ENCODE results near the gene PRAF2. TPM values are rescaled to one million over a fixed set of nuclear protein-coding genes. Genes with fewer than 3 reads are reported as not detected.
A peak's percentile ranks its signal among the peaks of the same experiment; 100 is the strongest.

PRAF2 gene
- total RNA-seq, 1 donor from 2014 or later = 12.5 TPM

DNA sequence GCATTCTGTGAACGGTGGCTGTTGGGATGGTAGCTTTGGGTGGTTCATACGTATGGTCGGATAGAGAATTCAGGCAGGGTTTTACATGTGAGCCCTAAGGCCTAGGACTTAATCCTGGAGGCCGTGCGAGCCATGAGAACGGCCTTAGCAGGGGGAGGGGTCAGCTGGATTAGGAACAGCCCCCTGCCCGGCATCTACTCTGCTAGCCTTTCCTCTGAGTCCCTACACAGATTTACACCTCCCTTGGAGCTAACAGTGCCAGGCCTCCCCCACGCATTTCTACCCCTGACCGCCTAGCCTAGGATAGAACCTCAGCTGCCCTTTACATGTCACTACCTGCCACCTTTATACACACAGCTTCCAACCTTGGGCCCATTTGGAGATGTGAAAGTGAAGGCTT, 7.1 kb downstream of the PRAF2 start:
- no peak overlapping the region for H3K4me3 Mint-ChIP-seq
- H3K4me1 Mint-ChIP-seq = no peaks in the 10 kb centered on the region
- H3K27ac Mint-ChIP-seq = no peak overlapping the region
- DNase-seq = no peak
- intact Hi-C loops (cut with micrococcal nuclease) = no loop called here
- H3K9me3 Mint-ChIP-seq = no peaks in the 10 kb centered on the region
- H3K36me3 Mint-ChIP-seq (ENCODE audit: low read depth) = no peaks in the 10 kb centered on the region
- H3K27me3 Mint-ChIP-seq = no peaks in the 10 kb centered on the region

DNA sequence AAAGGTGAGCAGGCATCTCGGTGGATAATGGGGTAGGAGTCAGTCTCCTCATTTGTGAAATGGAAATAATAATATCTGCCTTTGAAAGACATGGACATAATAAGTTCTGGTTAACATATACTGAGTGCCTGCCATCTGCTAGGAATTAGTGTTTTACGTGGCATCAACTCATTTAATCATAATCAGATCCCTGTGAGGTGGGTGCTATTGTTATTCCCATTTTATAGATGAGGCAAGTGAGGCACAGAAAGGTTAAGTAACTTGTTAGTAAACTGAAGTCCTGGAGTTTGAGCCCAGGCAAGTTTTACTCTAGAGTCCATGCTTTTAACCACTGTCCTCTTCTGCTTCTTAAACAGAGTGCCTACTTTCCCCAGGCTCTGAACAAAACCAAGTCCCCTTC, 7.5 kb downstream of the PRAF2 start:
- no peak for DNase-seq
- Mint-ChIP-seq H3K9me3 (no peaks in the 10 kb centered on the region), H3K4me3 (no peak overlapping the region), H3K36me3 (ENCODE audit: low read depth) (no peaks in the 10 kb centered on the region), H3K27ac (no peak overlapping the region), H3K4me1 (no peaks in the 10 kb centered on the region), H3K27me3 (no peaks in the 10 kb centered on the region)
- intact Hi-C loops (cut with micrococcal nuclease) = no loop called here

DNA sequence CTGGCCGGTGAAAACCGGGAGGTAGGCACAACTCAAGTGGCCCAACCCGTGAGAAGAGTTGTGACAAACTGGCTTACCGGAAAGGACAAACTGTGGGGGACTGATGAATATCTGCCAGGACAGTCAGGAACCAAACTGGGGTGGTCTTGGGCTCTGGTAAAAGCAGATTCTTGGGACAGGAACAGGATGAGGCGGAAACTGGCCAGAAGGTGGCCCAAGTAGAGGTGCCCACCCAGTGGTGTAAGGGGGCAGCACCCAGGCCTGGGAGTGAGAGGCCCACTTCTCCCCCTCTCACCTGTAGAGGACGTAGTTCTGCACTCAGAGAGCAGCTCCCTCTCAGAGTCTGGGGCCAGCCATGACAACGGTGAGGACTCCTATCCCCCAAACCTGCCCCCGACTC, 9.1 kb downstream of the PRAF2 start:
- Mint-ChIP-seq H3K36me3 (ENCODE audit: low read depth) (no peaks in the 10 kb centered on the region), H3K4me3 (no peak overlapping the region), H3K9me3 (no peaks in the 10 kb centered on the region), H3K27me3 (no peaks in the 10 kb centered on the region), H3K27ac (no peak overlapping the region), H3K4me1 (no peaks in the 10 kb centered on the region)
- intact Hi-C loops (cut with micrococcal nuclease) = no loop called here
- no peak for DNase-seq

DNA sequence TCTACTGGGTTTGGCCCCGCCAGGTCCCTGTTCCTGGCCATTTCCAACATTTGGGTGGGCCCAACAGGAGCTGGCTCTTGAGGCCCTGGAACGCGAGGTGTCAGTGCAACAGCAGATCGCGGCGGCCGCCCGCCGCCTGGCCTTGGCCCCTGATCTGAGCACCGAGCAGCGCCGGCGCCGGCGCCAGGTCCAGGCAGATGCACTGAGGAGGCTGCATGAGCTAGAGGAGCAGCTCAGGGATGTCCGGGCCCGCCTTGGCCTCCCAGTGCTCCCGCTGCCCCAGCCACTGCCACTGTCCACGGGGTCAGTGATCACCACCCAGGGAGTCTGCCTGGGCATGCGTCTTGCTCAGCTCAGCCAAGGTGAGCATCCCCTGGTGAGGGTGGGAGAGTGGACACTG, 9.5 kb downstream of the PRAF2 start:
- no peaks in the 10 kb centered on the region for H3K36me3 Mint-ChIP-seq (ENCODE audit: low read depth)
- intact Hi-C loops (cut with micrococcal nuclease) = no loop called here
- no peak for DNase-seq
- H3K9me3 Mint-ChIP-seq = no peaks in the 10 kb centered on the region
- no peaks in the 10 kb centered on the region for H3K4me1 Mint-ChIP-seq
- H3K27ac Mint-ChIP-seq = no peak overlapping the region
- no peak overlapping the region for H3K4me3 Mint-ChIP-seq
- no peaks in the 10 kb centered on the region for H3K27me3 Mint-ChIP-seq

DNA sequence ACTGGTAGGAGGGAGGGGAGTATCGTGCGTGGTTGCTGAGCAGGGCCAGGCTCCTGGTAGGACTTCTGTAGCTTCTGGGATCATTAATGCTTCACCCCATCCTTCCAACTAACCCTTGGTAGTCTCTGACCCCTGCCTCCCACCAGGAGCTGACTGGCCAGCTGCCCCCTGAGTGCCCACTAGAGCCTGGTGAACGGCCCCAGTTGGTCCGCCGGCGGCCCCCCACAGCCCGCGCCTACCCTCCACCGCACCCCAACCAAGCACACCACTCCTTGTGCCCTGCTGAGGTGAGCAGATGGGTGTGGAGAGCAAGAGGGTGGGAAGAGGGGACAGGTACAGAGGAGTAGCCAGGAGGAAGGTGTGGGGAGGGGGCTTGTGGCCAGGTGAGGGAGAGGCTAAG, 10.1 kb downstream of the PRAF2 start:
- intact Hi-C loops (cut with micrococcal nuclease) = no loop called here
- Mint-ChIP-seq H3K36me3 (ENCODE audit: low read depth) (no peaks in the 10 kb centered on the region), H3K4me3 (no peak overlapping the region), H3K27ac (no peak overlapping the region), H3K4me1 (no peaks in the 10 kb centered on the region), H3K27me3 (no peaks in the 10 kb centered on the region), H3K9me3 (no peaks in the 10 kb centered on the region)
- DNase-seq = no peak

DNA sequence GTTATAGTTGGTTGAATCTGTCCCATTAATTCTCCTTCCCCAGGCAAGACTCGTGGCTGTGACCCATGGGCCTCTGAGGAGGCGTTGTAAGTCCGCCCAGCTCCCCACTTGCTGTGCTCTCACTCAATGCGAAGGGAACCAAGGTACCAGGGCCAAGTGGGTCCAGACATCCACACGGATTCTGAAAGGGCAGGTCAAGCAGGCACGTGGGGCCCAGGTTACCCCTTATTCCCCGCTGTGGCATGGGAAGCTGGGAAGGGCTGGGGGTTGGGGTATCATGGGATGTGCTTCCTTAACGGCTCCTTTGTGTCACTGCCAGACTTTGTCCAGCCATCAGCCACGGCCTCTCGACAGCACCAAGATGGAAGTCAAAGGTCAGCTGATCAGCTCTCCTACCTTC, 11.9 kb downstream of the PRAF2 start:
- Mint-ChIP-seq H3K4me3 (no peak overlapping the region), H3K4me1 (no peaks in the 10 kb centered on the region), H3K27ac (no peak overlapping the region), H3K9me3 (no peaks in the 10 kb centered on the region), H3K36me3 (ENCODE audit: low read depth) (no peaks in the 10 kb centered on the region), H3K27me3 (no peaks in the 10 kb centered on the region)
- intact Hi-C loops (cut with micrococcal nuclease) = no loop called here
- no peak for DNase-seq

DNA sequence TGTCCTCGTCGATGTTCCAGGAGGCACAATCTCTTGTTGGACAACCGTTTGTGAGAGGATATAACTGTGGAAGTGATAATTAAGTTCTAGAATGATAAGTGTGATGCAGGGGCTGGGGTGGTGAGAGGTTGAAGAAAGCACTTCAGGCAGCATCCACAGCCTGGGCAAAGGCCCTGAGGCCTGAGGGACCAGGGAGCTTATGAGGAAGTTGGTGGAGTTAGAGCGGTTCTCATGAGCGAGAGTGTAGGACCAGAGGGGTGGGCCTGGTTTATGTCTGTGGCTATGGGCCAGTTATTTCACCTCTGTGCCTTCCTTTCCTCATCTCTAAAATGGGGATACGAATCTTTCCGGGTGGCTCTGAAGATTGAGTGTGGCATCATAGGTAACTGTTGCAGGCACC, 12.3 kb downstream of the PRAF2 start:
- no peak overlapping the region for H3K4me3 Mint-ChIP-seq
- no peak overlapping the region for H3K27ac Mint-ChIP-seq

DNA sequence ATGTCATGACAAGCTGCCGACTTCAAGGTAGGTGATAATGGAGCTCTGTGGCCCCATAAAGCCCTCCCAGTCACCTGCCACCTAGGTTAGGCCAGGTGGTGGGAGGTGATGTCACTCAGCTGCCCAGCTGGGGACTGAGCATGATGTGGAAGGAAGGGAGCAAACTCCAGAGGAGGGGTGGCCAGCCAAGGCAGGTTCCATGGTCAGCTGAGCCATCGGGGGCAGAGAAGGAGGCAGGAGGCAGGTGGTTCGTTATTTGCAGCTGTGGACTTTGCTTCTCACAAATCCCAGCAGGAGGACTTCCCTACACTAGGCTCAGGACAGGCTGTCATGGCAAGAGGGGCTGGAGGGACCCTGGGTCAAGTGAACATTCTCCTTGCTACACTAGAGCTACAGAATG, 12.9 kb downstream of the PRAF2 start:
- Mint-ChIP-seq H3K36me3 (ENCODE audit: low read depth) (no peaks in the 10 kb centered on the region), H3K4me1 (no peaks in the 10 kb centered on the region), H3K9me3 (no peaks in the 10 kb centered on the region), H3K4me3 (no peak overlapping the region), H3K27me3 (no peaks in the 10 kb centered on the region), H3K27ac (no peak overlapping the region)
- no peak for DNase-seq
- intact Hi-C loops (cut with micrococcal nuclease) = no loop called here

More for the DNA sequence above, 12.3 kb downstream of the PRAF2 start:
- H3K36me3 Mint-ChIP-seq (ENCODE audit: low read depth) = no peaks in the 10 kb centered on the region
- no peak for DNase-seq
- intact Hi-C loops (cut with micrococcal nuclease) = no loop called here
- no peaks in the 10 kb centered on the region for H3K27me3 Mint-ChIP-seq
- H3K4me1 Mint-ChIP-seq = no peaks in the 10 kb centered on the region
- H3K9me3 Mint-ChIP-seq = no peaks in the 10 kb centered on the region

DNA sequence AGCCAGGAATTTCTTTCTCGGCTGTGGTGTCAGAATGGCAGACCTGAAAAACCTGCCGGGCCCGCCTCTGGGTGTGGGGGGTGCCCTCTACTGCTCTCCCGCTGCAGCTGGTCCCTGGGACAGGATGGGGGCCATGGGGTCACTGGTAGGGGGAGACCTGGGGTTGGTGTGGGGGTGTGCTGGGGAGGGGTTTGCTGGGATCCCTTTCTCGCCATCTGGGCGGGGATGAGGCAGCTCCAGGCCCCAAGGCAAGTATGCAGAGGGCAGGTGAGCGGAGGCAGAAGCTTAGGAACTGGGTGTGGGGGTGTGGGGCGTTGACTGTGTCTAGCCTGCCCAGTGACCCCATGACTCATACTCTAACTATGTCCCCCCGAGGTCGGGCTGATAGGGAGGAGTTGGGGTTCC, 14.1 kb downstream of the PRAF2 start:
- Mint-ChIP-seq H3K36me3 (ENCODE audit: low read depth) (no peaks in the 10 kb centered on the region), H3K27me3 (no peaks in the 10 kb centered on the region), H3K4me3 (no peak overlapping the region), H3K9me3 (no peaks in the 10 kb centered on the region), H3K27ac (no peak overlapping the region), H3K4me1 (peaks cover 5% of the 10 kb centered on the region)
- intact Hi-C loops (cut with micrococcal nuclease) = no loop called here
- no peak for DNase-seq

DNA sequence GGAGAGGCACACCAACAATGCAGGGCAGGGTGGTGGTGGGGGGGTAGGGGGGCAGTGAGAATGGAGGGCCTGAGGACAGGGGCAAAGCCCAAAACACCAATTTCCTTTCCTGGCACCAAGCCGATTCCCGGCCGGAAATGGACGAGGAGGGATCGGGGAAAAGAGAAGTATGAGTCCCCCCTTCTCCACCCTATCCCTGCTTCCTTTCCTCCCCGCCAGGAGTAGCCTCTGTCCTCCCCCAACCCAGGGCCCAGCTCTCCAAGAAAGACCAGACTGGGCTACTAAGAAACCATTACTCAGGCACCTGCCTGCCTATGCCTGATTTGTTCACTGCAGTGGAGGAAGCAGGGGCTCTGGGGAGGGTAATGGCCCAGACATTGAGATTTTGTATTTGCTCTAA, 14.6 kb downstream of the PRAF2 start:
- intact Hi-C loops (cut with micrococcal nuclease) = no loop called here
- peaks cover 10% of the 10 kb centered on the region for H3K4me1 Mint-ChIP-seq
- H3K27me3 Mint-ChIP-seq = no peaks in the 10 kb centered on the region
- H3K9me3 Mint-ChIP-seq = no peaks in the 10 kb centered on the region
- no peaks in the 10 kb centered on the region for H3K36me3 Mint-ChIP-seq (ENCODE audit: low read depth)
- H3K27ac Mint-ChIP-seq = no peak overlapping the region
- no peak overlapping the region for H3K4me3 Mint-ChIP-seq
- no peak for DNase-seq

DNA sequence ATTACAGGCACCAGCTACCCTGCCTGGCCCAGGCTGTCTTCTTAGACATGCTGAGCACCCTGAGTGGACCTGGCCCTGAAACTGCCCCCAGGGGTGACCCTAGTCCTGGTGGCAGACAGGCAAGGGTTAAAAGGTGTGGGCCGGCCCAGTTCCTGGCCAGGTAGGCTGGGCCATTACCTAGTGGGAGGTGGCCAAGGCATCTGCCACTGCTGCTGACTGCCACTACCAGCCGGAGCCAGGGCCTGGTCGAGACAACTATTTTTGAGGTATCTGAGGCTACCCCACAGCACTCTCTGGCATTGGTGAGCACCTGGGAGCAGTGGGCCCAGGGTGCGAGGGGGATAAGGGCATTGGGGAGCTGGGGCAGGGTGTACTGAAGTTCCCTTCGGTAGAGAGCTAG, 15.0 kb downstream of the PRAF2 start, which contains the start of gene CCDC120:
CCDC120 (plus strand) TSS at position 206 of the 400 bp plus-strand sequence. CDS start 3,043 bp downstream, outside the sequence.
- Mint-ChIP-seq H3K9me3 (no peaks in the 10 kb centered on the region), H3K27me3 (no peaks in the 10 kb centered on the region), H3K4me1 (peaks cover 13% of the 10 kb centered on the region), H3K27ac (no peak within 1 kb of the TSS), H3K36me3 (ENCODE audit: low read depth) (no peaks in the 10 kb centered on the region), H3K4me3 (no peak within 1 kb of the TSS)
- DNase-seq = no peak
- intact Hi-C loops (cut with micrococcal nuclease) = no loop called here

DNA sequence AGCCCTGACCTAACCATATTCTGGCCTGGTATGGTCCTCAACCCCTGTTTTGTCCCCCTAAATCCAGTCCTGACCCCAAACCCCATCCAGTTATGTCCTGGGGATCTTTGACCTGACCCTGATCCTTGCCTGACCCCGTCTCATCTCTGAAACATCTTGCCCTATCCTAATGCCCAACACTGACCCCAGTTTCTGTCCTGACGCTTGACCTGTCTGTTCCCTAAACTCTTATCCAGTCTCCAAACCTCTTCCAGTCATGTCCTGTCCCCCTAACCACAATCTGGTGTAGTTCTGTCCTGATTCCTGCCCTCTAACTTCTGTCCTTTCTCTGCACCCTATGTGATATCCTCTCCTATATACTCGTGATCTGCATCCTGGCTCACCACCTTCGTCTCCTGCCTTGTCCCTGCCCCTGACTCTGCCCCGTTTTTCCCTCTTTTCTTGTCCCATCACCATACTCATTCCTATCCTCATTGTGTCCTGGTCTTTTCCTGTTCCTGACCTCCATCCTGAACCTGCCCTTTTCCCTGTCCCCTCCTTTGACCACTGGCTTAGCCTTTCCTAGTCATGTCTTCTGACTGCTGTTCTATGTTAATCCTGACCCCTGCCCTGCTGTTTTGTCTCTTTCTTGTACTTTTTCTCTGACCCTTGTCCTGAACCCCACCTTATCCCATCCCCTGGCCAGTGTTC, 19.6 kb downstream of the PRAF2 start:
- peaks cover 22% of the 10 kb centered on the region for H3K4me1 Mint-ChIP-seq
- H3K36me3 Mint-ChIP-seq (ENCODE audit: low read depth) = no peaks in the 10 kb centered on the region
- intact Hi-C loops (cut with micrococcal nuclease) = loop anchor here (5.0 kb wide), 1 partner anchor 577 kb away; the partner anchor contains the start of gene FTSJ1
- no peak for DNase-seq
- H3K27ac Mint-ChIP-seq = peak overlapping the region; percentile 77
- H3K27me3 Mint-ChIP-seq = peaks cover 2% of the 10 kb centered on the region
- no peaks in the 10 kb centered on the region for H3K9me3 Mint-ChIP-seq
- peak overlapping the region; percentile 81 for H3K4me3 Mint-ChIP-seq

DNA sequence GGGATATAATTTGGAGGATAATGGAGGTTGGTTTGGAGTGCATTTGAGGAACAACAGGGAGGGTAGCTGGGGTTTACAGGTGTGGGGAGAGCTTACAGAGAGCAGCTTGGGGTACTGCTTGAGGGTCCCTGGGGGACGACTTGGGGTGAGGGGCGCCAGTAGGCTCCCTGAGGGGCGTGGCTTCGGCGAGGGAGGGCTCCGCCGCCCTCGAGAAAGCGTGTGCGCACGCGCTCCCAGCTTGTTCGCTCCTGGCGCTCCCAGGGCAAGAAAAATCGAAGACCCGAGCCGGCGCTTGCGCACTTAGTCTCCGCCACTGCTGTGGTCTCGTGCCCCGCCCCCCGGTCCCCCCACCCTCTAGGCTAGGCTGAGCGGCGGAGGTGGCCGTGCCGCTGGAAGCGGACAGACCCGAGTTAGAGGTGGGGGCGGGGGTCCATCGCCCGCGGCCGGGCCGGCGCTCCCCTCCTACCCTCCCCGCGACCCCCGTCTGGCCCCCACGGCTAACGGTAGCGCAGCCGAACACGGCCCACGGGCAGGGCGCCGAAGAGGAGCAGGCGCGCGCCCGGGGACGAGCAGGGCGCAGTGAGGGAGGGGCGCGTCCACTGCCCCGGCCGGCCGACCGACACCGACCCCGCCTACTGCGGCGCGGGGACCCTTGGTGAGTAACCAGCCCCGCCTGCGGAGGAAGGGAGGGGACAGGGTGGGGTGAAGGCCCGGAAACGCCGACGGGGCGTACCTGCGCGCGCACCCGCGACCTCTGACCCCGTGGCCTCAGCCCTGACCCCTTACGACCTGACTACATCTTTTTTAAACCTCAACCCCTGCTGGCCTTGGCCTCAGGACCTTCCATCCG, 20.4 kb downstream of the PRAF2 start:
- Mint-ChIP-seq H3K4me3 (peak overlapping the region; percentile 81), H3K4me1 (peaks cover 22% of the 10 kb centered on the region), H3K9me3 (no peaks in the 10 kb centered on the region), H3K27me3 (peaks cover 2% of the 10 kb centered on the region), H3K27ac (peak overlapping the region; percentile 83), H3K36me3 (ENCODE audit: low read depth) (no peaks in the 10 kb centered on the region)
- peak; percentile 87 for DNase-seq
- intact Hi-C loops (cut with micrococcal nuclease) = loop anchor here (1.0 to 5.0 kb wide), 2 partner anchors 10 to 576 kb away; partner anchors contain the start of genes FTSJ1 and TFE3

DNA sequence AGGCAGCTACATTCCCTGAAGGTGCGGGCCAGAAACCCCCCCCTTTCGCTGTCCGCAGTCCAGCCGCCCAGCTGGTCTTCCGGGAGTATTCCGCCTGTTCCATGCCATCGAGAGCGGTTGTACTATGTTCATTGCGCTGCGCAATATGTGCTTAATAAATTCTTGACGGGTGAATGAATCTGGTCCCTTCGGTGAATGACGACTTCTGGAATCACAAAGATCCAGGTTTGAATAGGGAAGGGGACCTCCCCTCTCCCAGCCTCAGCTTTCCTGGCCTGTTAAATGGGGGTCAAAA, 29.9 kb downstream of the PRAF2 start:
- intact Hi-C loops (cut with micrococcal nuclease) = loop anchor here (1.0 to 5.0 kb wide), 6 partner anchors 9 to 147 kb away; partner anchors contain the start of genes GRIPAP1, KCND1, PIM2 and PQBP1
- Mint-ChIP-seq H3K4me1 (peaks cover 31% of the 10 kb centered on the region), H3K9me3 (no peaks in the 10 kb centered on the region), H3K27me3 (no peaks in the 10 kb centered on the region), H3K36me3 (ENCODE audit: low read depth) (peaks cover 7% of the 10 kb centered on the region), H3K4me3 (peak overlapping the region; percentile 88), H3K27ac (peak overlapping the region; percentile 95)
- no peak for DNase-seq

Data from activated CD4-positive, alpha-beta T cell treated with anti-CD3 and anti-CD28 coated beads, Interleukin-2, amount 10 ng/mL, durations not matched to agents 24 days and 14 days (primary cell).